HepG2 (cell line): ENCODE results near the gene ENHO. TPM values are rescaled to one million over a fixed set of nuclear protein-coding genes. Genes with fewer than 3 reads are reported as not detected.

Source experiments
- AFF4 ChIP-seq: sonication (generic); formaldehyde crosslinking; IDR thresholded peaks from 2 replicates; pipeline ENCODE4 v1.4.0; 2020; ENCODE audit warnings: missing genetic modification reagents
- CCDC6 ChIP-seq: sonication (generic); formaldehyde crosslinking; IDR thresholded peaks from 2 replicates; pipeline ENCODE4 v1.8.1; 2022; ENCODE audit warnings: mild to moderate bottlenecking, missing genetic modification reagents, moderate library complexity
- CTCF ChIP-seq: sonication (generic); formaldehyde crosslinking; IDR thresholded peaks from 2 replicates; pipeline ENCODE4 v1.5.0; 2020; ENCODE audit warnings: mild to moderate bottlenecking, missing genetic modification reagents, moderate library complexity
- GABPB1 ChIP-seq: IDR thresholded peaks from 2 replicates; pipeline ENCODE4 v1.6.1; 2016; ENCODE audit warnings: mild to moderate bottlenecking, missing genetic modification reagents, moderate library complexity, missing compliant biosample characterization
- JUNB ChIP-seq: sonication (generic); formaldehyde crosslinking; IDR thresholded peaks from 2 replicates; pipeline ENCODE4 v1.8.0; 2022; ENCODE audit warnings: missing genetic modification reagents, mild to moderate bottlenecking, borderline replicate concordance
- MIXL1 ChIP-seq: IDR thresholded peaks from 2 replicates; pipeline ENCODE4 v1.6.1; 2016
- ZNF616 ChIP-seq: sonication (generic); formaldehyde crosslinking; IDR thresholded peaks from 2 replicates; pipeline ENCODE4 v1.5.0; 2020; ENCODE audit warnings: low read depth, mild to moderate bottlenecking, missing genetic modification reagents
- polyA plus RNA-seq, 8 experiments: library from polyadenylated mRNA; depleted of rRNA in 3 of 8; stranded (reverse) in 7 of 8; unstranded in 1 of 8; fragments of >200 nt; fragmentation: Illumina TruSeq in 4 of 8; extraction: Trizol in 4 of 8; gene quantifications; 2 replicates each; pipeline versions ENCODE4 v1.2.1 to v1.2.3, GENCODE V29; 2011 to 2016; ENCODE audit warnings: low read depth in 4 of 8, missing spikeins in 1 of 8, mixed read lengths in 1 of 8; ENCODE audit not compliant: insufficient read depth in 1 of 8
- total RNA-seq, 5 experiments: library from RNA; depleted of rRNA; stranded (reverse); fragments of >200 nt; fragmentation: Illumina TruSeq; extraction: Trizol; gene quantifications; 2 replicates each; pipeline ENCODE4 v1.2.3, GENCODE V29; 2016; ENCODE audit warnings: low read depth in 1 of 5
- TF ChIP-seq, protein P1 (sequence below): sonication (generic); formaldehyde crosslinking; IDR thresholded peaks from 2 replicates; pipeline ENCODE4 v1.5.1; 2020; ENCODE audit warnings: missing genetic modification reagents, mild to moderate bottlenecking, borderline replicate concordance
- TF ChIP-seq, protein P2 (sequence below): sonication (generic); formaldehyde crosslinking; IDR thresholded peaks from 2 replicates; pipeline ENCODE4 v1.4.0; 2020; ENCODE audit warnings: missing genetic modification reagents, mild to moderate bottlenecking, borderline replicate concordance
- TF ChIP-seq, protein P3 (sequence below): sonication (generic); formaldehyde crosslinking; IDR thresholded peaks from 2 replicates; pipeline ENCODE4 v1.5.1; 2020; ENCODE audit warnings: mild to moderate bottlenecking, missing genetic modification reagents, borderline replicate concordance
- TF ChIP-seq, protein P4 (sequence below): IDR thresholded peaks from 2 replicates; pipeline ENCODE4 v1.4.0; 2020; ENCODE audit warnings: mild to moderate bottlenecking, missing genetic modification reagents

The ENHO gene
- total and polyA plus RNA-seq, 2 of the 13 experiments (the other 11 are each of a cell fraction or from before 2014, with no cell fraction given) = 0.08 to 0.60 TPM

DNA sequence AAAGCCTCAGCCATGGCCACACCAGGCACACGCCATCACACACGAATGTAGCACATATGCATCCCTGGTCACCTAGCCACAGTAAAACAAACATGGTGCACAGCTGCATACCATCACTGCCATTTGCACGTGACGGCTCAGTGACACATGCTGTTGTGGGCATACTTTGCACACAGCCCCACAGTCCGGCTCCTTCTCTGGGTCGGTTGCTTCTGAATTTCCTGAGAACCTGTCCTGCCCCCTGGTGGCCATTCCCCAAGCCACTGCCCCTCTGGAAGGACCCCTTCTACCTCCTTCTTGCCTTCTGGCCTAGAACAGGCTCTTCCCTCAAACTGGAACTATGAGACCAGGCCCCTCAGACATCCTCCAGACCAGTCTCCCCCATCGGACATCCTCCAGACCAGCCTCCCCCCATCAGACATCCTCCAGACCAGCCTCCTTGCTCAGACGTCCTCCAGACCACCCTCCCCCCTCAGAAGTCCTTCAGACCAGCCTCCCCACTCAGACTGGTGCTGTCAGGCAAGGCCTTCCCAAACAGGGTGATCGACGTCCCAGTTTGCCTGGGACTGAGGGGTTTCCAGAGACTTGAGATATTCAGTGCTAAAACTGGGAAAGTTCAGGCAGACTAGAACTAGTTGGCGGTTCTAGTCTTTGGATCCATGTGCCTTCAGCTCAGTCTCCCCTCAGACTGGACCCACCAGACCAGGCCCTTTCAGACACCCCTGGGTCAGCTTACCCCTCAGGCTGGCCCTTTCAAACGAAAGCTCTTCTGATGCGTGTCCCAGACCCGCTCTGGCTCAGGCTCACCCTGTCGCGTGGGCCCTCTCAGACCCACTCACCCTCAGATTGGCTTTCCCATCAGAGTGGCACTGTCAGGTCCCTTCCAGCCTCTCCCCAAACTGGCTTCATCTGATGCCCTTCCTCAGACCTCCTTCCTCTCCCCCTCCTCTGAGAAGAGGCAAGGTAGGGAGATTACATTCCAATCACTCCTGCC, 24.3 kb upstream of the ENHO start (continued):
- peak; percentile 78 for TF ChIP-seq CTCF (CRISPR knock-in tag)
- TF ChIP-seq AFF4 = no peak
- TF ChIP-seq, protein P1, sequence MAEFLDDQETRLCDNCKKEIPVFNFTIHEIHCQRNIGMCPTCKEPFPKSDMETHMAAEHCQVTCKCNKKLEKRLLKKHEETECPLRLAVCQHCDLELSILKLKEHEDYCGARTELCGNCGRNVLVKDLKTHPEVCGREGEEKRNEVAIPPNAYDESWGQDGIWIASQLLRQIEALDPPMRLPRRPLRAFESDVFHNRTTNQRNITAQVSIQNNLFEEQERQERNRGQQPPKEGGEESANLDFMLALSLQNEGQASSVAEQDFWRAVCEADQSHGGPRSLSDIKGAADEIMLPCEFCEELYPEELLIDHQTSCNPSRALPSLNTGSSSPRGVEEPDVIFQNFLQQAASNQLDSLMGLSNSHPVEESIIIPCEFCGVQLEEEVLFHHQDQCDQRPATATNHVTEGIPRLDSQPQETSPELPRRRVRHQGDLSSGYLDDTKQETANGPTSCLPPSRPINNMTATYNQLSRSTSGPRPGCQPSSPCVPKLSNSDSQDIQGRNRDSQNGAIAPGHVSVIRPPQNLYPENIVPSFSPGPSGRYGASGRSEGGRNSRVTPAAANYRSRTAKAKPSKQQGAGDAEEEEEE (CRISPR knock-in tag) = no peak
- no peak for TF ChIP-seq GABPB1 (CRISPR knock-in tag)
- no peak for TF ChIP-seq MIXL1 (CRISPR knock-in tag)
- TF ChIP-seq, protein P2, sequence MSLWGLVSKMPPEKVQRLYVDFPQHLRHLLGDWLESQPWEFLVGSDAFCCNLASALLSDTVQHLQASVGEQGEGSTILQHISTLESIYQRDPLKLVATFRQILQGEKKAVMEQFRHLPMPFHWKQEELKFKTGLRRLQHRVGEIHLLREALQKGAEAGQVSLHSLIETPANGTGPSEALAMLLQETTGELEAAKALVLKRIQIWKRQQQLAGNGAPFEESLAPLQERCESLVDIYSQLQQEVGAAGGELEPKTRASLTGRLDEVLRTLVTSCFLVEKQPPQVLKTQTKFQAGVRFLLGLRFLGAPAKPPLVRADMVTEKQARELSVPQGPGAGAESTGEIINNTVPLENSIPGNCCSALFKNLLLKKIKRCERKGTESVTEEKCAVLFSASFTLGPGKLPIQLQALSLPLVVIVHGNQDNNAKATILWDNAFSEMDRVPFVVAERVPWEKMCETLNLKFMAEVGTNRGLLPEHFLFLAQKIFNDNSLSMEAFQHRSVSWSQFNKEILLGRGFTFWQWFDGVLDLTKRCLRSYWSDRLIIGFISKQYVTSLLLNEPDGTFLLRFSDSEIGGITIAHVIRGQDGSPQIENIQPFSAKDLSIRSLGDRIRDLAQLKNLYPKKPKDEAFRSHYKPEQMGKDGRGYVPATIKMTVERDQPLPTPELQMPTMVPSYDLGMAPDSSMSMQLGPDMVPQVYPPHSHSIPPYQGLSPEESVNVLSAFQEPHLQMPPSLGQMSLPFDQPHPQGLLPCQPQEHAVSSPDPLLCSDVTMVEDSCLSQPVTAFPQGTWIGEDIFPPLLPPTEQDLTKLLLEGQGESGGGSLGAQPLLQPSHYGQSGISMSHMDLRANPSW (CRISPR knock-in tag) = no peak
- TF ChIP-seq ZNF616 = no peak
- TF ChIP-seq, protein P3, sequence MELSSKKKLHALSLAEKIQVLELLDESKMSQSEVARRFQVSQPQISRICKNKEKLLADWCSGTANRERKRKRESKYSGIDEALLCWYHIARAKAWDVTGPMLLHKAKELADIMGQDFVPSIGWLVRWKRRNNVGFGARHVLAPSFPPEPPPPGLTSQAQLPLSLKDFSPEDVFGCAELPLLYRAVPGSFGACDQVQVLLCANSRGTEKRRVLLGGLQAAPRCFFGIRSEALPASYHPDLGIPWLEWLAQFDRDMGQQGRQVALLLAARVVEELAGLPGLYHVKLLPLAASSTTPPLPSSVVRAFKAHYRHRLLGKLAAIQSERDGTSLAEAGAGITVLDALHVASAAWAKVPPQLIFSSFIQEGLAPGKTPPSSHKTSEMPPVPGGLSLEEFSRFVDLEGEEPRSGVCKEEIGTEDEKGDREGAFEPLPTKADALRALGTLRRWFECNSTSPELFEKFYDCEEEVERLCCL = no peak
- no peak for TF ChIP-seq CCDC6
- TF ChIP-seq, protein P4, sequence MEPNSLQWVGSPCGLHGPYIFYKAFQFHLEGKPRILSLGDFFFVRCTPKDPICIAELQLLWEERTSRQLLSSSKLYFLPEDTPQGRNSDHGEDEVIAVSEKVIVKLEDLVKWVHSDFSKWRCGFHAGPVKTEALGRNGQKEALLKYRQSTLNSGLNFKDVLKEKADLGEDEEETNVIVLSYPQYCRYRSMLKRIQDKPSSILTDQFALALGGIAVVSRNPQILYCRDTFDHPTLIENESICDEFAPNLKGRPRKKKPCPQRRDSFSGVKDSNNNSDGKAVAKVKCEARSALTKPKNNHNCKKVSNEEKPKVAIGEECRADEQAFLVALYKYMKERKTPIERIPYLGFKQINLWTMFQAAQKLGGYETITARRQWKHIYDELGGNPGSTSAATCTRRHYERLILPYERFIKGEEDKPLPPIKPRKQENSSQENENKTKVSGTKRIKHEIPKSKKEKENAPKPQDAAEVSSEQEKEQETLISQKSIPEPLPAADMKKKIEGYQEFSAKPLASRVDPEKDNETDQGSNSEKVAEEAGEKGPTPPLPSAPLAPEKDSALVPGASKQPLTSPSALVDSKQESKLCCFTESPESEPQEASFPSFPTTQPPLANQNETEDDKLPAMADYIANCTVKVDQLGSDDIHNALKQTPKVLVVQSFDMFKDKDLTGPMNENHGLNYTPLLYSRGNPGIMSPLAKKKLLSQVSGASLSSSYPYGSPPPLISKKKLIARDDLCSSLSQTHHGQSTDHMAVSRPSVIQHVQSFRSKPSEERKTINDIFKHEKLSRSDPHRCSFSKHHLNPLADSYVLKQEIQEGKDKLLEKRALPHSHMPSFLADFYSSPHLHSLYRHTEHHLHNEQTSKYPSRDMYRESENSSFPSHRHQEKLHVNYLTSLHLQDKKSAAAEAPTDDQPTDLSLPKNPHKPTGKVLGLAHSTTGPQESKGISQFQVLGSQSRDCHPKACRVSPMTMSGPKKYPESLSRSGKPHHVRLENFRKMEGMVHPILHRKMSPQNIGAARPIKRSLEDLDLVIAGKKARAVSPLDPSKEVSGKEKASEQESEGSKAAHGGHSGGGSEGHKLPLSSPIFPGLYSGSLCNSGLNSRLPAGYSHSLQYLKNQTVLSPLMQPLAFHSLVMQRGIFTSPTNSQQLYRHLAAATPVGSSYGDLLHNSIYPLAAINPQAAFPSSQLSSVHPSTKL (CRISPR knock-in tag) = no peak
- TF ChIP-seq JUNB = no peak
